HepG2 (cell line): Measurements from ENCODE around the gene VARS1. TPM values are rescaled to one million over a fixed set of nuclear protein-coding genes. Genes with fewer than 3 reads are reported as not detected.

Source experiments
- AKAP8 ChIP-seq: sonication (generic); formaldehyde crosslinking; IDR thresholded peaks from 2 replicates; pipeline ENCODE4 v1.5.1; 2020; ENCODE audit warnings: mild to moderate bottlenecking, missing genetic modification reagents
- BHLHE40 ChIP-seq: IDR thresholded peaks from 2 replicates; pipeline ENCODE4 v1.6.1; 2011; ENCODE audit warnings: low read length, improper control_type of control experiment
- BORCS8-MEF2B ChIP-seq: sonication (generic); formaldehyde crosslinking; IDR thresholded peaks from 2 replicates; pipeline ENCODE4 v1.8.0; 2022; ENCODE audit warnings: mild to moderate bottlenecking, missing genetic modification reagents
- CEBPB ChIP-seq: IDR thresholded peaks from 2 replicates; pipeline ENCODE4 v1.6.1; 2011; ENCODE audit warnings: low read depth, low read length, improper control_type of control experiment, borderline replicate concordance
- DMAP1 ChIP-seq: IDR thresholded peaks from 2 replicates; pipeline ENCODE4 v1.6.1; 2016
- EEA1 ChIP-seq: sonication (generic); formaldehyde crosslinking; IDR thresholded peaks from 2 replicates; pipeline ENCODE4 v1.5.1; 2020; ENCODE audit warnings: mild to moderate bottlenecking, missing genetic modification reagents, borderline replicate concordance
- ELF4 ChIP-seq: sonication (generic); formaldehyde crosslinking; IDR thresholded peaks from 2 replicates; pipeline ENCODE4 v1.5.0; 2020; ENCODE audit warnings: missing genetic modification reagents, mild to moderate bottlenecking, moderate library complexity, borderline replicate concordance
- POLR2AphosphoS2 ChIP-seq: IDR thresholded peaks from 2 replicates; pipeline ENCODE4 v1.6.1; 2011; ENCODE audit warnings: low read depth, low read length, improper control_type of control experiment
- RBFOX2 ChIP-seq: fragments of 200-400 bp; formaldehyde crosslinking; IDR thresholded peaks from 2 replicates; pipeline ENCODE4 v1.6.1; 2017; ENCODE audit warnings: low read depth, mild to moderate bottlenecking, low read length
- SIN3A ChIP-seq: IDR thresholded peaks from 2 replicates; pipeline ENCODE4 v1.6.1; 2011; ENCODE audit warnings: low read depth, mild to moderate bottlenecking, control low read depth, low read length, borderline replicate concordance
- ZBTB20 ChIP-seq: sonication (generic); formaldehyde crosslinking; IDR thresholded peaks from 2 replicates; pipeline ENCODE4 v1.8.1; 2023; ENCODE audit warnings: missing genetic modification reagents, low read depth, mild to moderate bottlenecking, borderline replicate concordance
- ZFP36L2 ChIP-seq: sonication (generic); formaldehyde crosslinking; IDR thresholded peaks from 2 replicates; pipeline ENCODE4 v1.4.0; 2020; ENCODE audit warnings: missing genetic modification reagents
- ZNF451 ChIP-seq: sonication (generic); formaldehyde crosslinking; IDR thresholded peaks from 2 replicates; pipeline ENCODE4 v1.5.0; 2020; ENCODE audit warnings: mild to moderate bottlenecking, missing genetic modification reagents
- ZNF883 ChIP-seq: sonication (generic); formaldehyde crosslinking; IDR thresholded peaks from 2 replicates; pipeline ENCODE4 v1.5.1; 2020; ENCODE audit warnings: mild to moderate bottlenecking, missing genetic modification reagents; ENCODE audit errors: not compliant biosample characterization
- polyA plus RNA-seq, 8 experiments: library from polyadenylated mRNA; depleted of rRNA in 3 of 8; stranded (reverse) in 7 of 8; unstranded in 1 of 8; fragments of >200 nt; fragmentation: Illumina TruSeq in 4 of 8; extraction: Trizol in 4 of 8; gene quantifications; 2 replicates each; pipeline versions ENCODE4 v1.2.1 to v1.2.3, GENCODE V29; 2011 to 2016; ENCODE audit warnings: low read depth in 4 of 8, missing spikeins in 1 of 8, mixed read lengths in 1 of 8; ENCODE audit not compliant: insufficient read depth in 1 of 8
- total RNA-seq, 5 experiments: library from RNA; depleted of rRNA; stranded (reverse); fragments of >200 nt; fragmentation: Illumina TruSeq; extraction: Trizol; gene quantifications; 2 replicates each; pipeline ENCODE4 v1.2.3, GENCODE V29; 2016; ENCODE audit warnings: low read depth in 1 of 5
- TF ChIP-seq, protein P1 (sequence below): sonication (generic); formaldehyde crosslinking; IDR thresholded peaks from 2 replicates; pipeline ENCODE4 v1.4.0; 2020; ENCODE audit warnings: missing genetic modification reagents, borderline replicate concordance
- TF ChIP-seq, protein P2 (sequence below): sonication (generic); formaldehyde crosslinking; IDR thresholded peaks from 2 replicates; pipeline ENCODE4 v1.8.1; 2023; ENCODE audit warnings: mild to moderate bottlenecking, inconsistent platforms, moderate library complexity, missing genetic modification reagents, borderline replicate concordance
- TF ChIP-seq, protein P3 (sequence below): IDR thresholded peaks from 2 replicates; pipeline ENCODE4 v1.6.1; 2016; ENCODE audit warnings: low read depth, missing genetic modification reagents, missing compliant biosample characterization
- TF ChIP-seq, protein P4 (sequence below): IDR thresholded peaks from 2 replicates; pipeline ENCODE4 v1.6.1; 2016; ENCODE audit warnings: missing compliant biosample characterization, missing genetic modification reagents, borderline replicate concordance

VARS1 gene
- total and polyA plus RNA-seq, 2 of the 13 experiments (the other 11 are each of a cell fraction or from before 2014, with no cell fraction given), result 14.7 to 56.1 TPM

DNA sequence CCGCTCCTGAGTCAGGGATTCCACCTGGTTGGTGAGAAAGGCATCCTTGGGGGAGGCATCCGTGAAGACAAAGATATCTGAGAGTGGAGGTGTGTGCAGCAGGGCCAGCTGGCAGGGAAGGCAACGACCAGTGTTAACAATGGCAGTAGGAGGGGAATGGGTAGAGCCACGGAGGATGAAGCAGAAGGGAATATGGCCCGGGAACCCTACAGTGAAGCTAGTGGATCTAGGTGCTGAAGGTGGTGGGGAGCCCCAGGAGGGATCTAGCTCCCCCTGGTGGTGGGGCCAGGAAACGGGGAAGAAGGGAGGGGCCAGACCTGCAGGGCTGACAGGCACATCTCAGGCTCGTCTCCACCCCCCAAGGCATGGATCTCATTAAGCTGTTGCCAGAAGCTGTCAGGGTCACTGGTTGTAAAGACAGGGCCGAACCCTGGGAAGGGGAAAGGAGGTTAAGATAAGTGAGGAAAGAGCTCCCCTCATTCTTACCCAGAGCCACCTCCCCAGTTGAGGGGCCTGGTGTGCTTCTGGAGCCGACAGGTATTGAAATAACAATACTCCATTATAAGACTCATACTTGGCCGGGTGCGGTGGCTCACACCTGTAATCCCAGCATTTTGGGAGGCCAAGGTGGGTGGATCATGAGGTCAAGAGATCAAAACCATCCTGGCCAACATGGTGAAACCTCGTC lies 25.7 kb downstream of the VARS1 start (continued):
- 0 out of 2 replicates have a peak, but pooled peaks have one; percentile 67 for TF ChIP-seq EEA1
- no peak for TF ChIP-seq RBFOX2
- TF ChIP-seq, protein P1, sequence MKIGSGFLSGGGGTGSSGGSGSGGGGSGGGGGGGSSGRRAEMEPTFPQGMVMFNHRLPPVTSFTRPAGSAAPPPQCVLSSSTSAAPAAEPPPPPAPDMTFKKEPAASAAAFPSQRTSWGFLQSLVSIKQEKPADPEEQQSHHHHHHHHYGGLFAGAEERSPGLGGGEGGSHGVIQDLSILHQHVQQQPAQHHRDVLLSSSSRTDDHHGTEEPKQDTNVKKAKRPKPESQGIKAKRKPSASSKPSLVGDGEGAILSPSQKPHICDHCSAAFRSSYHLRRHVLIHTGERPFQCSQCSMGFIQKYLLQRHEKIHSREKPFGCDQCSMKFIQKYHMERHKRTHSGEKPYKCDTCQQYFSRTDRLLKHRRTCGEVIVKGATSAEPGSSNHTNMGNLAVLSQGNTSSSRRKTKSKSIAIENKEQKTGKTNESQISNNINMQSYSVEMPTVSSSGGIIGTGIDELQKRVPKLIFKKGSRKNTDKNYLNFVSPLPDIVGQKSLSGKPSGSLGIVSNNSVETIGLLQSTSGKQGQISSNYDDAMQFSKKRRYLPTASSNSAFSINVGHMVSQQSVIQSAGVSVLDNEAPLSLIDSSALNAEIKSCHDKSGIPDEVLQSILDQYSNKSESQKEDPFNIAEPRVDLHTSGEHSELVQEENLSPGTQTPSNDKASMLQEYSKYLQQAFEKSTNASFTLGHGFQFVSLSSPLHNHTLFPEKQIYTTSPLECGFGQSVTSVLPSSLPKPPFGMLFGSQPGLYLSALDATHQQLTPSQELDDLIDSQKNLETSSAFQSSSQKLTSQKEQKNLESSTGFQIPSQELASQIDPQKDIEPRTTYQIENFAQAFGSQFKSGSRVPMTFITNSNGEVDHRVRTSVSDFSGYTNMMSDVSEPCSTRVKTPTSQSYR (CRISPR knock-in tag), result peak; percentile 50; the same call in 1 of the 2 replicates
- TF ChIP-seq AKAP8 (CRISPR knock-in tag), result no peak
- no peak for TF ChIP-seq SIN3A
- no peak for TF ChIP-seq BHLHE40
- no peak for TF ChIP-seq ZBTB20 (CRISPR knock-in tag)
- TF ChIP-seq ZFP36L2 (CRISPR knock-in tag), result no peak
- no peak for TF ChIP-seq POLR2AphosphoS2
- TF ChIP-seq ZNF883, result peak; percentile 53
- peak; percentile 84; the same call in 1 of the 2 replicates for TF ChIP-seq ZNF451
- TF ChIP-seq, protein P2, sequence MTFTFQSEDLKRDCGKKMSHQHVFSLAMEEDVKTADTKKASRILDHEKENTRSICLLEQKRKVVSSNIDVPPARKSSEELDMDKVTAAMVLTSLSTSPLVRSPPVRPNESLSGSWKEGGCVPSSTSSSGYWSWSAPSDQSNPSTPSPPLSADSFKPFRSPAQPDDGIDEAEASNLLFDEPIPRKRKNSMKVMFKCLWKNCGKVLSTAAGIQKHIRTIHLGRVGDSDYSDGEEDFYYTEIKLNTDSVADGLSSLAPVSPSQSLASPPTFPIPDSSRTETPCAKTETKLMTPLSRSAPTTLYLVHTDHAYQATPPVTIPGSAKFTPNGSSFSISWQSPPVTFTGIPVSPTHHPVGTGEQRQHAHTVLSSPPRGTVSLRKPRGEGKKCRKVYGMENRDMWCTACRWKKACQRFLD, result no peak
- TF ChIP-seq, protein P3, sequence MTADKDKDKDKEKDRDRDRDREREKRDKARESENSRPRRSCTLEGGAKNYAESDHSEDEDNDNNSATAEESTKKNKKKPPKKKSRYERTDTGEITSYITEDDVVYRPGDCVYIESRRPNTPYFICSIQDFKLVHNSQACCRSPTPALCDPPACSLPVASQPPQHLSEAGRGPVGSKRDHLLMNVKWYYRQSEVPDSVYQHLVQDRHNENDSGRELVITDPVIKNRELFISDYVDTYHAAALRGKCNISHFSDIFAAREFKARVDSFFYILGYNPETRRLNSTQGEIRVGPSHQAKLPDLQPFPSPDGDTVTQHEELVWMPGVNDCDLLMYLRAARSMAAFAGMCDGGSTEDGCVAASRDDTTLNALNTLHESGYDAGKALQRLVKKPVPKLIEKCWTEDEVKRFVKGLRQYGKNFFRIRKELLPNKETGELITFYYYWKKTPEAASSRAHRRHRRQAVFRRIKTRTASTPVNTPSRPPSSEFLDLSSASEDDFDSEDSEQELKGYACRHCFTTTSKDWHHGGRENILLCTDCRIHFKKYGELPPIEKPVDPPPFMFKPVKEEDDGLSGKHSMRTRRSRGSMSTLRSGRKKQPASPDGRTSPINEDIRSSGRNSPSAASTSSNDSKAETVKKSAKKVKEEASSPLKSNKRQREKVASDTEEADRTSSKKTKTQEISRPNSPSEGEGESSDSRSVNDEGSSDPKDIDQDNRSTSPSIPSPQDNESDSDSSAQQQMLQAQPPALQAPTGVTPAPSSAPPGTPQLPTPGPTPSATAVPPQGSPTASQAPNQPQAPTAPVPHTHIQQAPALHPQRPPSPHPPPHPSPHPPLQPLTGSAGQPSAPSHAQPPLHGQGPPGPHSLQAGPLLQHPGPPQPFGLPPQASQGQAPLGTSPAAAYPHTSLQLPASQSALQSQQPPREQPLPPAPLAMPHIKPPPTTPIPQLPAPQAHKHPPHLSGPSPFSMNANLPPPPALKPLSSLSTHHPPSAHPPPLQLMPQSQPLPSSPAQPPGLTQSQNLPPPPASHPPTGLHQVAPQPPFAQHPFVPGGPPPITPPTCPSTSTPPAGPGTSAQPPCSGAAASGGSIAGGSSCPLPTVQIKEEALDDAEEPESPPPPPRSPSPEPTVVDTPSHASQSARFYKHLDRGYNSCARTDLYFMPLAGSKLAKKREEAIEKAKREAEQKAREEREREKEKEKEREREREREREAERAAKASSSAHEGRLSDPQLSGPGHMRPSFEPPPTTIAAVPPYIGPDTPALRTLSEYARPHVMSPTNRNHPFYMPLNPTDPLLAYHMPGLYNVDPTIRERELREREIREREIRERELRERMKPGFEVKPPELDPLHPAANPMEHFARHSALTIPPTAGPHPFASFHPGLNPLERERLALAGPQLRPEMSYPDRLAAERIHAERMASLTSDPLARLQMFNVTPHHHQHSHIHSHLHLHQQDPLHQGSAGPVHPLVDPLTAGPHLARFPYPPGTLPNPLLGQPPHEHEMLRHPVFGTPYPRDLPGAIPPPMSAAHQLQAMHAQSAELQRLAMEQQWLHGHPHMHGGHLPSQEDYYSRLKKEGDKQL (CRISPR knock-in tag), result no peak
- TF ChIP-seq CEBPB, result no peak
- TF ChIP-seq, protein P4, sequence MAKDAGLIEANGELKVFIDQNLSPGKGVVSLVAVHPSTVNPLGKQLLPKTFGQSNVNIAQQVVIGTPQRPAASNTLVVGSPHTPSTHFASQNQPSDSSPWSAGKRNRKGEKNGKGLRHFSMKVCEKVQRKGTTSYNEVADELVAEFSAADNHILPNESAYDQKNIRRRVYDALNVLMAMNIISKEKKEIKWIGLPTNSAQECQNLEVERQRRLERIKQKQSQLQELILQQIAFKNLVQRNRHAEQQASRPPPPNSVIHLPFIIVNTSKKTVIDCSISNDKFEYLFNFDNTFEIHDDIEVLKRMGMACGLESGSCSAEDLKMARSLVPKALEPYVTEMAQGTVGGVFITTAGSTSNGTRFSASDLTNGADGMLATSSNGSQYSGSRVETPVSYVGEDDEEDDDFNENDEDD, result no peak
- TF ChIP-seq BORCS8-MEF2B (CRISPR knock-in tag), result no peak
- 0 out of 2 replicates have a peak, but pooled peaks have one; percentile 23 for TF ChIP-seq DMAP1 (CRISPR knock-in tag)
- no peak for TF ChIP-seq ELF4 (CRISPR knock-in tag)
